Fibroblast of the aortic adventitia (primary cell): ENCODE results near the gene CD200R1. TPM values are rescaled to one million over a fixed set of nuclear protein-coding genes. Genes with fewer than 3 reads are reported as not detected.

Experiments
- DNase-seq: peaks from one replicate; pipeline ENCODE4 v3.0.0-alpha.2; 2010; ENCODE audit warnings: low read depth
- H3K4me3 ChIP-seq: 2 replicates; pipeline ENCODE4 v1.5.1; 2011; ENCODE audit warnings: low read depth, mild to moderate bottlenecking, control low read depth, low read length, moderate library complexity
- CTCF ChIP-seq: IDR thresholded peaks from 2 replicates; pipeline ENCODE4 v1.5.1; 2011; ENCODE audit warnings: mild to moderate bottlenecking, low read length, control low read depth, inconsistent platforms; ENCODE audit not compliant: insufficient read depth
- total RNA-seq: library from RNA; depleted of rRNA; stranded (reverse); fragments of >200 nt; gene quantifications from 2 replicates; pipeline ENCODE4 v1.2.3, GENCODE V29; 2012; ENCODE audit warnings: low replicate concordance

Gene CD200R1
- total RNA-seq, 1 donor = not detected

GRCh38 chr3:112900113-112900512, 74.8 kb downstream of the CD200R1 start:
- TF ChIP-seq CTCF = no peak
- peak; percentile 30 for DNase-seq
- no peak overlapping the region for H3K4me3 ChIP-seq

- DNase-seq = no peak
- TF ChIP-seq CTCF = no peak
- H3K4me3 ChIP-seq = no peak overlapping the region
Observed at GRCh38 chr3:112897791-112898190, 77.1 kb downstream of the CD200R1 start.

GRCh38 chr3:112894258-112894657, 80.6 kb downstream of the CD200R1 start:
- no peak for TF ChIP-seq CTCF
- DNase-seq = peak; percentile 22
- H3K4me3 ChIP-seq = no peak overlapping the region

- H3K4me3 ChIP-seq = no peak overlapping the region
- DNase-seq = no peak
- TF ChIP-seq CTCF = no peak
Observed at GRCh38 chr3:112889357-112889756, 85.5 kb downstream of the CD200R1 start.

GRCh38 chr3:112888381-112889085, 86.4 kb downstream of the CD200R1 start:
- peak; percentile 26 for DNase-seq
- no peak overlapping the region for H3K4me3 ChIP-seq
- TF ChIP-seq CTCF = no peak

GRCh38 chr3:112884678-112885290, 90.1 kb downstream of the CD200R1 start:
- no peak overlapping the region for H3K4me3 ChIP-seq
- DNase-seq = no peak
- no peak for TF ChIP-seq CTCF
